Measurements from ENCODE around the gene CTAGE6. TPM values are rescaled to one million over a fixed set of nuclear protein-coding genes. Genes with fewer than 3 reads are reported as not detected.
"Not testable (repeated sequence)": the region's sequence is repeated elsewhere in the genome, so short reads cannot be mapped to it uniquely, and the experiment has no call there.

The CTAGE6 gene
- total RNA-seq, 1 donor from 2014 or later = 2.1 TPM

DNA sequence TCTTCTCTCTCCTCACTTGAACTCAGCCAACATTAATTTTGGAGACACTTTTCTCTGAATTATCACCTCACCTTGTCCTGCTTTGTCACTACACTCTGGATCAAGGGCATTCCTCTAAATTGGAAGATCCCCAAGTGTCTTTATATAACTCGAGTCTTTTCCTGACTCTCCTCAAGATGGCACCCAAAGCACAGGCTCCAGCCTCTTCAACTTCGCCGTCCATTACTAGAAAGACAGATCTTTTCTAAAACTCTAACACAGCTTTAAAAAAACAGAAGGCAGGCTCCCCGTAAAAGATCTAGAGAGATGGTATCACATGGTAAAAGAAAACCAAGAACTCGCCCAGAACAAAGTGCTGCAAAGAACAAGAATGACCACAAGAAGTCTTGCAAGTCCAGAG lies 8.2 kb upstream of the CTAGE6 start:
- not testable (repeated sequence) for H3K27me3 ChIP-seq (ENCODE audit: control insufficient read depth in 3 of 3, insufficient read depth in 3 of 3, low read length in 3 of 3); H3K36me3 ChIP-seq (ENCODE audit: control insufficient read depth in 3 of 3, insufficient read depth in 3 of 3, low read length in 3 of 3); H3K9me3 ChIP-seq (ENCODE audit: control insufficient read depth in 3 of 3, low read length in 3 of 3); H3K27ac ChIP-seq (ENCODE audit: low read depth, low read length); H3K9ac ChIP-seq (ENCODE audit: low read depth in 1 of 3, low read length in 3 of 3); H3K4me1 ChIP-seq (ENCODE audit: control insufficient read depth in 3 of 3, insufficient read depth in 3 of 3, low read length in 3 of 3); H3K4me3 ChIP-seq (ENCODE audit: low read length in 3 of 3)

- H3K27ac ChIP-seq (ENCODE audit: low read depth, low read length); H3K4me1 ChIP-seq (ENCODE audit: control insufficient read depth in 3 of 3, insufficient read depth in 3 of 3, low read length in 3 of 3); H3K27me3 ChIP-seq (ENCODE audit: control insufficient read depth in 3 of 3, insufficient read depth in 3 of 3, low read length in 3 of 3); H3K36me3 ChIP-seq (ENCODE audit: control insufficient read depth in 3 of 3, insufficient read depth in 3 of 3, low read length in 3 of 3); H3K9ac ChIP-seq (ENCODE audit: low read depth in 1 of 3, low read length in 3 of 3); H3K4me3 ChIP-seq (ENCODE audit: low read length in 3 of 3); H3K9me3 ChIP-seq (ENCODE audit: control insufficient read depth in 3 of 3, low read length in 3 of 3): not testable (repeated sequence)
Measured at GRCh38 chr7:143763065-143763464, 5.6 kb upstream of the CTAGE6 start.

- H3K9ac ChIP-seq (ENCODE audit: low read depth in 1 of 3, low read length in 3 of 3); H3K27ac ChIP-seq (ENCODE audit: low read depth, low read length); H3K27me3 ChIP-seq (ENCODE audit: control insufficient read depth in 3 of 3, insufficient read depth in 3 of 3, low read length in 3 of 3); H3K9me3 ChIP-seq (ENCODE audit: control insufficient read depth in 3 of 3, low read length in 3 of 3); H3K4me3 ChIP-seq (ENCODE audit: low read length in 3 of 3); H3K4me1 ChIP-seq (ENCODE audit: control insufficient read depth in 3 of 3, insufficient read depth in 3 of 3, low read length in 3 of 3); H3K36me3 ChIP-seq (ENCODE audit: control insufficient read depth in 3 of 3, insufficient read depth in 3 of 3, low read length in 3 of 3): not testable (repeated sequence)
Measured at GRCh38 chr7:143745340-143745739, 12.2 kb downstream of the CTAGE6 start.

DNA sequence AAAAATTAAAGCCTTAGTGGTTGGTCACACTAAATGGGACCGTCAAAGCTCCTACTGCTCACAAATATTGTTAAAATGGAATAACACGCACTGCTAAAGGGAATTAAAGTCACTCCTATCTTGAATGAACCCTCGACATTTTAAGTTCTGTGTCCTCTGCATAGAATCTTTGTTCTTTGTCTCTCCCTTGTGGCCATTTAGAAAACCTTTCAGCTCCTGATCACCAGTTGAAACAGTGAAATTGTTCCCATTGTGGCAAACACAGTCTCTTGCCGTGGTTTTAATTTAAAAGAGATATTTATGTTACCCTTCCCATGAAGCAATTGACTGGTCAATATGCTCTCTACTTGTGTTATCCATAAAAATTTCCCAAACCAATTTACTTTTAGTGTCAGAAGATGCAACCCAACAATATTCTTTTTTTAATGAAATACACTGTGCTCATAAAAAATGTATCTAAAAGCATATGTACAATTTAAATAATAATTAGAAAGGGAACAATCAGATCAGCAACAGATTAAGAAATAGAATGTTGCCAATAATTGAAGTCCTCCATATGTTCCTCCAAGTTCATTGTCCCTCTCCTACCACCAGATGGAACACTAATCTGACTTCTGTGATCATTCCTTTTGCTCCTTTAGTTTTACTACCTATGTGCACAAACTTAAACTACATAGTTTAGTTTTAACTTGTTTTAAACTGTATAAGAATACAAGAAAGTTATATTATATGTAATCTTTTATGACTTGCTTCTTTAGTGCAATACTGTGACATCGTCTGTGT lies 20.3 kb downstream of the CTAGE6 start:
- H3K27ac ChIP-seq (ENCODE audit: low read depth, low read length); H3K9ac ChIP-seq (ENCODE audit: low read depth in 1 of 3, low read length in 3 of 3); H3K4me1 ChIP-seq (ENCODE audit: control insufficient read depth in 3 of 3, insufficient read depth in 3 of 3, low read length in 3 of 3); H3K27me3 ChIP-seq (ENCODE audit: control insufficient read depth in 3 of 3, insufficient read depth in 3 of 3, low read length in 3 of 3); H3K4me3 ChIP-seq (ENCODE audit: low read length in 3 of 3); H3K9me3 ChIP-seq (ENCODE audit: control insufficient read depth in 3 of 3, low read length in 3 of 3); H3K36me3 ChIP-seq (ENCODE audit: control insufficient read depth in 3 of 3, insufficient read depth in 3 of 3, low read length in 3 of 3): not testable (repeated sequence)

- no peak overlapping the region for H3K9ac ChIP-seq (ENCODE audit: low read depth in 1 of 3, low read length in 3 of 3)
Measured at GRCh38 chr7:143735962-143736361, 21.5 kb downstream of the CTAGE6 start.

DNA sequence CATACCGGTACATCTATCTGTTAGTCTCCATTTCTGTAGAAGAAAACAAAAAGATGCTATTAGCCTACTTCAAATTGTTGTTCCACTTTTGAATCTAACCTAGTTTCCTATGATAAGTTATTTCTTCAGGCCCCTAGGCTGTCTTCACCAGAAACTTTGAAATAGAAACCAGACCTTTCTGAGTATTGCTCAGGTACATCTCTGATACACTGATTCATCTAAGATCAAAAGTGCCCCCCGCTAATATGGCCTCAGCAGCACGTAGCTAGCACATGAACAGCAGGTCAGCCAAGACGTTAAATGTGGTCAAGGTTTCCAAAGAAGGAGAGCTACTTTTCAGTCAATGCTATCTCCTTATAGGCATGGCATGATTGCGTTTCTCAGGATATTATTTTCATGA lies 23.6 kb downstream of the CTAGE6 start:
- H3K9me3 ChIP-seq (ENCODE audit: control insufficient read depth in 3 of 3, low read length in 3 of 3) = no peaks in the 10 kb centered on the region
- no peaks in the 10 kb centered on the region for H3K27me3 ChIP-seq (ENCODE audit: control insufficient read depth in 3 of 3, insufficient read depth in 3 of 3, low read length in 3 of 3)
- H3K27ac ChIP-seq (ENCODE audit: low read depth, low read length) = no peak overlapping the region
- no peak overlapping the region for H3K9ac ChIP-seq (ENCODE audit: low read depth in 1 of 3, low read length in 3 of 3)
- H3K4me1 ChIP-seq (ENCODE audit: control insufficient read depth in 3 of 3, insufficient read depth in 3 of 3, low read length in 3 of 3) = no peaks in the 10 kb centered on the region
- H3K4me3 ChIP-seq (ENCODE audit: low read length in 3 of 3) = no peak overlapping the region
- no peaks in the 10 kb centered on the region for H3K36me3 ChIP-seq (ENCODE audit: control insufficient read depth in 3 of 3, insufficient read depth in 3 of 3, low read length in 3 of 3)

More at GRCh38 chr7:143735962-143736361, 21.5 kb downstream of the CTAGE6 start:
- Histone ChIP-seq H3K4me3 (ENCODE audit: low read length in 3 of 3) (no peak overlapping the region), H3K4me1 (ENCODE audit: control insufficient read depth in 3 of 3, insufficient read depth in 3 of 3, low read length in 3 of 3) (no peaks in the 10 kb centered on the region), H3K27me3 (ENCODE audit: control insufficient read depth in 3 of 3, insufficient read depth in 3 of 3, low read length in 3 of 3) (no peaks in the 10 kb centered on the region), H3K36me3 (ENCODE audit: control insufficient read depth in 3 of 3, insufficient read depth in 3 of 3, low read length in 3 of 3) (no peaks in the 10 kb centered on the region), H3K9me3 (ENCODE audit: control insufficient read depth in 3 of 3, low read length in 3 of 3) (no peaks in the 10 kb centered on the region), H3K27ac (ENCODE audit: low read depth, low read length) (no peak overlapping the region)

DNA sequence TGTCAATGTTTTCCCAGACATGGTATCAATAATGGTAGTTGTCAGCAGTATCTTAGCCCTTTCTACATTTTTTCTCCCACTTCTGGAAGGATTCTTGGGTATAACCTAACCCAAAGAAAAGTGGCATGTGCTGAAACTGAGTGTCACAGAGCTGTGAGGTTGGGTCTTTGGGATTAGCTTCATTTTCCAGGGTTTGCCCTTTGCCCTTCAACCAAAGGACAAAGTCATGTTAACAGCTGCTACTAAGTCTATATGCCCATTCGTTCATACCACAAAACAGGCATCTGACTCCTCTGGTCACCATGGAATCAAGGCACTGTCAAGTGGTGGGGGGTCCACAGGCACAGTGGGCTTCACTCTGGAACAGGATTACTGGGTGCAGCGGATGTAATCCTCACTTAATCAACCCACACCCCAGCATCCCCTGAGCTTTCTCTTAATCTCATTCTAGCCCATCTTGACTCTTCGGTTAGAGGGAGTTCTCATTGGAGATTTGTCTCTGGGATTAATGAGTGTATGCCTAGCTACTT lies 29.1 kb downstream of the CTAGE6 start:
- no peak overlapping the region for H3K9ac ChIP-seq (ENCODE audit: low read depth in 1 of 3, low read length in 3 of 3)
- no peak overlapping the region for H3K27ac ChIP-seq (ENCODE audit: low read depth, low read length)
- H3K4me1 ChIP-seq (ENCODE audit: control insufficient read depth in 3 of 3, insufficient read depth in 3 of 3, low read length in 3 of 3) = no peaks in the 10 kb centered on the region
- H3K4me3 ChIP-seq (ENCODE audit: low read length in 3 of 3) = no peak overlapping the region
- no peaks in the 10 kb centered on the region for H3K27me3 ChIP-seq (ENCODE audit: control insufficient read depth in 3 of 3, insufficient read depth in 3 of 3, low read length in 3 of 3)
- H3K9me3 ChIP-seq (ENCODE audit: control insufficient read depth in 3 of 3, low read length in 3 of 3) = no peaks in the 10 kb centered on the region
- H3K36me3 ChIP-seq (ENCODE audit: control insufficient read depth in 3 of 3, insufficient read depth in 3 of 3, low read length in 3 of 3) = no peaks in the 10 kb centered on the region

- not testable (repeated sequence) for H3K9ac ChIP-seq (ENCODE audit: low read depth in 1 of 3, low read length in 3 of 3); H3K4me3 ChIP-seq (ENCODE audit: low read length in 3 of 3); H3K4me1 ChIP-seq (ENCODE audit: control insufficient read depth in 3 of 3, insufficient read depth in 3 of 3, low read length in 3 of 3); H3K36me3 ChIP-seq (ENCODE audit: control insufficient read depth in 3 of 3, insufficient read depth in 3 of 3, low read length in 3 of 3); H3K27me3 ChIP-seq (ENCODE audit: control insufficient read depth in 3 of 3, insufficient read depth in 3 of 3, low read length in 3 of 3); H3K9me3 ChIP-seq (ENCODE audit: control insufficient read depth in 3 of 3, low read length in 3 of 3); H3K27ac ChIP-seq (ENCODE audit: low read depth, low read length)
Measured at GRCh38 chr7:143727561-143727960, 29.9 kb downstream of the CTAGE6 start.

- H3K36me3 ChIP-seq (ENCODE audit: control insufficient read depth in 3 of 3, insufficient read depth in 3 of 3, low read length in 3 of 3); H3K4me1 ChIP-seq (ENCODE audit: control insufficient read depth in 3 of 3, insufficient read depth in 3 of 3, low read length in 3 of 3); H3K9ac ChIP-seq (ENCODE audit: low read depth in 1 of 3, low read length in 3 of 3); H3K4me3 ChIP-seq (ENCODE audit: low read length in 3 of 3); H3K9me3 ChIP-seq (ENCODE audit: control insufficient read depth in 3 of 3, low read length in 3 of 3); H3K27me3 ChIP-seq (ENCODE audit: control insufficient read depth in 3 of 3, insufficient read depth in 3 of 3, low read length in 3 of 3); H3K27ac ChIP-seq (ENCODE audit: low read depth, low read length): not testable (repeated sequence)
Measured at GRCh38 chr7:143726143-143726542, 31.4 kb downstream of the CTAGE6 start.

DNA sequence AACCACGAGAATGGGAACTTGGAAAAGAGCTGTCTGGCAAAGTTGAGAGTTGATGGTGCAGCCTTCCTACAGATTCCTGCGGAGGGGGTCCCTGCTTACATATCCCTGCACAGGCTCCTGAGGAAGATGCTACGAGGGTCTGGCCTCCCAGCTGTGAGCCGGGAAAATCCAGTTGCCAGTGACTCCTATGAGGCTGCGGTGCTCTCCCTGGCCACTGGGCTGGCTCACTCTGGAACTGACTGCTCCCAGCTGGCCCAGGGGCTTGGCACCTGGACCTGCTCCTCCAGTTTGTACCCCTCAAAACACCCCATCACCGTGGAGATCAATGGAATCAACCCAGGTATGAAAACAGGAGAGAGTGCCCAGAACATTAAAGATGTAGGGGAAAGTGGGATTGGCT lies 37.2 kb downstream of the CTAGE6 start:
- H3K4me3 ChIP-seq (ENCODE audit: low read length in 3 of 3); H3K36me3 ChIP-seq (ENCODE audit: control insufficient read depth in 3 of 3, insufficient read depth in 3 of 3, low read length in 3 of 3); H3K9ac ChIP-seq (ENCODE audit: low read depth in 1 of 3, low read length in 3 of 3); H3K4me1 ChIP-seq (ENCODE audit: control insufficient read depth in 3 of 3, insufficient read depth in 3 of 3, low read length in 3 of 3); H3K9me3 ChIP-seq (ENCODE audit: control insufficient read depth in 3 of 3, low read length in 3 of 3); H3K27me3 ChIP-seq (ENCODE audit: control insufficient read depth in 3 of 3, insufficient read depth in 3 of 3, low read length in 3 of 3); H3K27ac ChIP-seq (ENCODE audit: low read depth, low read length): not testable (repeated sequence)
